KOPT-K1 (cell line): ENCODE measurements around the gene RALY.
"Not testable (repeated sequence)": the region's sequence is repeated elsewhere in the genome, so short reads cannot be mapped to it uniquely, and the experiment has no call there.

Source experiments
- H3K27ac ChIP-seq: fragments of 200-600 bp; sonication (generic); 2 replicates; pipeline ENCODE4 v1.5.1; 2016; ENCODE audit warnings: antibody characterized with exemption, mild to moderate bottlenecking, low read depth, low read length; ENCODE audit not compliant: poor library complexity, severe bottlenecking
- H3K36me3 ChIP-seq: fragments of 200-600 bp; sonication (generic); 2 replicates; pipeline ENCODE4 v1.5.1; 2017; ENCODE audit warnings: antibody characterized with exemption, mild to moderate bottlenecking, low read length, moderate library complexity; ENCODE audit not compliant: insufficient read depth
- H3K9me3 ChIP-seq: fragments of 200-600 bp; sonication (generic); 2 replicates; pipeline ENCODE4 v1.5.1; 2017; ENCODE audit warnings: antibody characterized with exemption, low read length, mild to moderate bottlenecking; ENCODE audit not compliant: insufficient read depth, poor library complexity, severe bottlenecking

RALY gene

DNA sequence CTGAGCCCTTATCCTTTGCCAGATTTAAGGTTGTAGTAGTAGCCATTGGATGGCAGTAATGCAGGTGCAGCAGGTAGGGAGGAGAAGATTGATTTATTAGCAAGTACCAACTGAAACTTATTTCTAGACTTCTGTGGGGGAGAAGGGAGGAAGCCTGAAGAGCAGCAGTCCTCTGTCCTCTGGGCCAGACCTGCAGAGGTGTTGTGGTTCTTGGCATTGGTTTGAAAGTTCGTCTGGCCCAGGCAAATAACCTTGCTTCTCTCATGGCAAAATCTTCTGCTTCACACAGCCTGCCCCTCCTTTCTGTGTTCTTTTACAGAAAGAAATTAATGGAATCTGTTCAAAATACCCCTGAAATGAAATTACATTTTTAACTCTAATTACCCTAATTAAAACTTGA lies 24.5 kb downstream of the RALY start:
- Histone ChIP-seq H3K27ac (no peak overlapping the region), H3K36me3 (peaks cover 36% of the 10 kb centered on the region; the same call in 1 of the 2 replicates), H3K9me3 (no peaks in the 10 kb centered on the region)

GRCh38 chr20:34022151-34022838 lies 28.6 kb downstream of the RALY start:
- no peaks in the 10 kb centered on the region for H3K9me3 ChIP-seq
- peaks cover 51% of the 10 kb centered on the region for H3K36me3 ChIP-seq
- H3K27ac ChIP-seq: no peak overlapping the region

DNA sequence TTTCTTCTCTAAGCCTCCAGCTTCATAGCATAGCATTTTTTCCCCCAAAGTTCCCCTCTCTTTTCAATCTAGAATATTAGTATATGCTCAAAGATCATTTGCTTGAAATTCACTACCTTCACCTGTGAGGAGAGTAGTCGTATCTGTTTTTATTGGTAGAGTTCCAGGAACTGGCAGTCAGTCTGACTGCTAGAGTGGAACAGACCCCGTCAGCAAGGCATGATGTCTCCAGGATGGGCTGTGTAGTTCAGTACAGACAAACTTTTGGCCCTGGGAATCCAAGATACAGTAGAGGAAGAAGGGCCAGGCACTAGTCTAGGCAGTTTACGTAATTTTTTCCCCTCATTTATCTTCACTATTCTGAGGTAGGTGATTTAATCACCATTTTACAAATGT lies 29.1 kb downstream of the RALY start:
- Histone ChIP-seq H3K9me3 (no peaks in the 10 kb centered on the region), H3K27ac (no peak overlapping the region), H3K36me3 (peaks cover 47% of the 10 kb centered on the region)

GRCh38 chr20:34023937-34024722 lies 30.4 kb downstream of the RALY start:
- Histone ChIP-seq H3K9me3 (no peaks in the 10 kb centered on the region), H3K36me3 (peaks cover 37% of the 10 kb centered on the region), H3K27ac (no peak overlapping the region)

DNA sequence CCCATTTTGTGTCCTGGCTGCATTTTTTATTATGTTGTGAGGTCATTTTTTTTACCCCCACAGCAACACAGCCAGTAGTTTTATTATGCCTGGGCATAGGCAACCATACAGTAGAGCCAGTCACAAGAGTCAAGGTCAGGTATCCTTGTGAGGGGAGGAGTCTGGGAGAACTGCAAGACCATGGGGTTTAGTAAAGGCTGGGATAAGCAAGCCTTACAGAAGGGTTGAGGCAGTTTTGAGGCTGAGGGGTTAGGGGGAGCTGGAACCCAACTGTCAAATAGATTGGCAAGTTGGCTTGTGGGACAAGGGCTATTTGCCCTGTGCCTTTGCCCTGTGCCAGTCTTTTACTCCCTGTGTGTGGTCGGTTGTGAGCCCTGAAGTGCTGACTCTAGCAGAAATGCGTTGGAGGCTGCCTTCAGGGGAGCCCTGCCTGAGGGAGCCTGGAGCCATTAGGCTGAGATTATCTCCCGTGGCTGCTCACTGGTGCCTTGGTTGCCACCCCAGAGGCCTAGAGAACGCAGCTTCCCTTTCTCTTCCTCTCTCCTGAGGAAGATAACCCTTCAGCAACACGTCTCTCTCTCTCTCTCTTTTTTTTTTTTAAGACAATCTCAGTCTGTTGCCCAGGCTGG lies 31.1 kb downstream of the RALY start:
- Histone ChIP-seq H3K27ac (no peak overlapping the region), H3K36me3 (peaks cover 38% of the 10 kb centered on the region), H3K9me3 (no peaks in the 10 kb centered on the region)

GRCh38 chr20:34028013-34028412 lies 34.3 kb downstream of the RALY start:
- not testable (repeated sequence) for H3K27ac ChIP-seq, H3K9me3 ChIP-seq
- peaks cover 55% of the 10 kb centered on the region for H3K36me3 ChIP-seq

- Histone ChIP-seq H3K36me3 (peaks cover 59% of the 10 kb centered on the region), H3K9me3 (no peaks in the 10 kb centered on the region), H3K27ac (no peak overlapping the region)
Observed at GRCh38 chr20:34029415-34029814, 35.7 kb downstream of the RALY start.

DNA sequence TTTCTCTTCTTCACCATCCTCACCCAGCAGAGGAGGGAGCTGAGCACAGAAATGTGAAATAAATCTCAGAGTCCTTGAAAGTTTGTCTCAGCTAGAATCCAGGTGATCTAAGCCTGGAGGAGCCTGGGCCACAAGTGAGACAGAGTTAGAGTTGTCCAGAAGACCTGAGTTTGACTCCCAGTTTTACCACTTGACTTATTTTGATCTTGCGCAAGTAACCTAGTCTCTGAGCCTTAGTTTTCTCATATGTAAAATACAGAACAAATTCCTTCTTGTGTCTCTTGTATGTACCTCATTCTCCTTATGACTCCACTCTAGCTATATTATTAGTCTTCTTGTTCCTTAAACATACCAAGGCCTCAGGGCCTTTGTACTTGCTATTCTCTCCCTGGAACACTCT lies 36.7 kb downstream of the RALY start:
- peaks cover 60% of the 10 kb centered on the region for H3K36me3 ChIP-seq
- H3K27ac ChIP-seq: no peak overlapping the region
- no peaks in the 10 kb centered on the region for H3K9me3 ChIP-seq

DNA sequence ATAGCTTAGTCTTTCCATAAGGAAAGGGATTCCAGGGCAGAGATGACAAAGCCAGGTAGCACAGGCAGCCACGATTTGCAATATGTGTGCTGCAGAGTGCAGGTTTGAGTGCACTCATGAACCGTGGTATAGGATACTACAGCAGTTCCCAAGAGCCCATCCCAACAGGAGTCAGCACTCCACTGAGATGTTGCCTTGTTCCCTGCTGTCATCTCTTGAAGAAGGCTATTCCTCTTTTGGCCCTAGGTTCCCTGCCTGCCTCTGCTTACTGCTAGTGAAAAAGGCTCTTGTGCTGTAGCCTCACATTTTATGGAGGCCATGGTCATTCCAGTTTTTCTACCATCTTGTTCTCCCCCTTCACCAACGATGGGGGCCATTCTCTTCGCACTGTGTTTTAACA lies 40.2 kb downstream of the RALY start:
- Histone ChIP-seq H3K27ac (no peak overlapping the region), H3K36me3 (peaks cover 77% of the 10 kb centered on the region), H3K9me3 (no peaks in the 10 kb centered on the region)

DNA sequence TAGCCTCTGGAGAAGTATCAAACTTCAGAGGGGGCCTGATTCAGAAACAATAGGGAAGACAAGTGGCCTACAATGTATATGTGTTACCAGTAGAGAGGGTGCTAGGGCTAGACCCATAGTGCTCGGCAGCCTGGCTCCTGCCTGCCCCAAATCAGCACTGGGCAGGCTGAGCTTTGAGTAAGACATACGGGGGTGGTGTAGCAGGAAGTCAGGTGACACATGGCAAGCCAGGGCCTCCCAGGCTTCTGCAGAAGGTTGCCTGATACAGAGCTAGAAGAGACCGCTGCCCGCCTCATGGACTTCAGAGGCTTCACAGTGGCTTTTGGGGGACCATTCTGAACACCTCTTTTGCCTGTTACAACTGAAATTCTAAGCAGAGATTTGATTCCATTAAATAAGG lies 43.4 kb downstream of the RALY start:
- no peaks in the 10 kb centered on the region for H3K9me3 ChIP-seq
- peaks cover 76% of the 10 kb centered on the region for H3K36me3 ChIP-seq
- peak overlapping the region; percentile 6 for H3K27ac ChIP-seq

GRCh38 chr20:34037767-34038166 lies 44.1 kb downstream of the RALY start:
- peaks cover 76% of the 10 kb centered on the region for H3K36me3 ChIP-seq
- H3K27ac ChIP-seq: no peak overlapping the region

GRCh38 chr20:34040300-34040995 lies 46.7 kb downstream of the RALY start:
- H3K9me3 ChIP-seq: no peaks in the 10 kb centered on the region

More at GRCh38 chr20:34037767-34038166, 44.1 kb downstream of the RALY start:
- H3K9me3 ChIP-seq: no peaks in the 10 kb centered on the region

DNA sequence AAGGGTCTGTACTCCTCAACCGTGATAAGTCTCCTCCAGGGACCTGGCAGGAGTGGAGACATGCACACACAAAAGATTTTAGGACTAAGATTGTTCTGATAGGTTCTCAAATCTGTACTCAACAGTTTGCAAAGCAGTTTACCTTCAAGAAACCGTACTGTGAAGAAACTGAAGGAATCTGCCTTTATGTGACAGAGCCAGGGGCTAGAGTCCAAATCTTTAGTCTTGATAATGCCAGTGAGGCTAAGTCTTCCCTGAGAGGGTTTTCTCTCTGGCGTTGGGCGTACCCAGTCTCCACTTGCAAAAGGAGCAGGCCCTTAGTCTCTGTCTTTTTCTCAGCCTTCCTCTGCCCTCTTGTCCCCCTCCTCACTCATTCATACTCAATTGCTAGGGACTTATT lies 47.5 kb downstream of the RALY start:
- H3K9me3 ChIP-seq: no peaks in the 10 kb centered on the region
- H3K36me3 ChIP-seq: peaks cover 80% of the 10 kb centered on the region
- H3K27ac ChIP-seq: no peak overlapping the region

More at GRCh38 chr20:34040300-34040995, 46.7 kb downstream of the RALY start:
- no peak overlapping the region for H3K27ac ChIP-seq
- peaks cover 80% of the 10 kb centered on the region for H3K36me3 ChIP-seq

DNA sequence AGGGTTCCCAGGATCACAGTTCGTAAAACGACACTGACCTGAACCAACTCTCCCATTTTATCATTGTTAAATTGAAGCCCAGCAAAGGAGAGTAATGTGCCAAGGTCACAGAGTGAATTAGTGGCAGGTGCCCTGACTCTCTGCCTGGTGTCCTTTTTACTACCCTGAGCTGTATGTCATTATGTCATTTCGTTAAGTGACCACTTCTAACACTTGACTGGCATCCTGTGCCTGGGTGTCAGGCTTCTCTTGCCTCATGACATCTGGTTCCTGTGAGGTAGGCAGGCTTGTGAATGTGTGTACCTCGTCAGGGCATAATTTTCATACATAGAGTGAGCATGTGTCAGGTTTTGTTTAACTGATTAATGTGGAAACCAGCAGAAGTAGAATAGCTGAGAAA lies 48.6 kb downstream of the RALY start:
- H3K27ac ChIP-seq: no peak overlapping the region
- H3K9me3 ChIP-seq: no peaks in the 10 kb centered on the region
- peaks cover 82% of the 10 kb centered on the region for H3K36me3 ChIP-seq

DNA sequence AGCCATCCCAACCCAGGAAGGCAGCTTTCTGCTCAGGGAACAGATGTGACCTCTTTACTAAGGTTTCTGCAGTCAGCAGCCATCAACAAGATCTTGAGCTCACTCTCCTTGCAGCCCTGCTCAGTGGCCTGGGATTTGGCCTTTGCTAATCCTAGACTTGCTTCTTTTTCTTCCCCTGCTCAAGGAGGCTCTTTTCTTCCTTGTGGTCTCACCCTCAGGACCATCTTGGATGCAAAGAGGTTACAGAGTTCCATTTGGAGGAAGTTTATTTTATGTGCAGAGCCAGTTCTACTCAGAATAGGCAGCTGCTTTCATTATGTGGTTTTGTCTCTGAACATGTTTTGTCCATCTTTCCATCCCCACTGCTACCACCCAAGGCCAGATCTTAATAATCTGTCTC lies 49.3 kb downstream of the RALY start:
- no peak overlapping the region for H3K27ac ChIP-seq
- no peaks in the 10 kb centered on the region for H3K9me3 ChIP-seq
- H3K36me3 ChIP-seq: peaks cover 87% of the 10 kb centered on the region
